GM19193 (cell line): ENCODE measurements around the gene ROR1.

Experiments used
- POLR2A ChIP-seq: IDR thresholded peaks from 4 replicates; pipeline ENCODE4 v1.6.1; 2011; ENCODE audit not compliant: insufficient read depth, insufficient read length; ENCODE audit errors: extremely low read depth

Gene ROR1

GRCh38 chr1:64184003-64184440 is 410.2 kb downstream of the ROR1 start:
- TF ChIP-seq POLR2A = no peak

DNA sequence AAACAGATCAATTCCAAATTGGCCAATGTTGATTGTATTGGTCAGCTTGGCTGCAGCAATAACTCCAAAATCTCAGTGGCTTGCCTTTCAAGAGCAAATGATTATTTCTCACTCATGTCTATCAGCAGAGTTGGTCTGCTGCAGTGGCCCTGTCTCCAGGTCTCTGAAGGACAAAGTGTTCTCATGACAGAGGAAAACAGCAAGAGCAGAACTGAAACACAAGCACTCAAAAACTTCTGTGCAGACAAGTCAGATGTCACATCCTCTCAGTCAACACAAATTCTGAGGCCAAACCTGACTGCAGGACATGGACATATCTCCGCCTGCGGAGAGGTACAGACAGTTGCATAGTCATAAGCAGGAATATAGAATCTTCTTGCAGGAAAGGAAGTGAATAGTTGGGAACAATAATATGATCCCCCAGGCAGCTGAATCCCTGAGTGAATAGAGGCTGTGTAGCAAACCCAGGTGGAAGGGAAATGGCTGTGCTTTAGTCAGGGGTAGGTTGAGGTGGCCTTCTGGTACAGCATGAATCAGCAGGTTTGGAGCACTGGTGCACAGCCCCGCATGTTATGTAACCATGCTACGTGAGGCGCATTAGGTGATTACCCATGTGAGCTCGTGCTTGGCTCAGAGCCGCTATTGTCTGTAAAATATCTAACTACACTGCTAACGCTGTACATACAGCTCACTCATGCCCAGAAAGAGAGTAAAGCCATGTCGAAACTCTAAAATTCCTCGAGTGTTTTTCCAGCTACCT is 412.5 kb downstream of the ROR1 start:
- TF ChIP-seq POLR2A = no peak

GRCh38 chr1:64186898-64187280 is 413.1 kb downstream of the ROR1 start:
- no peak for TF ChIP-seq POLR2A

DNA sequence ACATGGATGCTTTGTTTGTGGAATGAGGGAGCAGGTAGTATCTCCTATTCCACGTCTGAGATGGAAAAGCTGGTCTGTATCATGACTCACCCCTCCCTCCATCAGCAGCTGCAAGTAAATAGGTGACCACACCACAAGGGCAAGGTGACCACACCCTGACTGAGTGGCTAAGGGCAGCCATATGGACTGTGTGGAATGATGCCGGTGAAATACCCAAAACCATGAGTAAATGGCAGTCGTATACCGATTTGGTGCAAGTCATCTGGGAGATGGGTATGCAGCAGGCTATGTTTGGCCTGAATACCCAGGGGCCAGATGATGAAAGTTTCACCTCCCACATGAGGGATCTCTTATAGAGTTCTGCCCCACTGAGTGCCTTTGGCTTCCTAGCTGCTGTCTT is 413.8 kb downstream of the ROR1 start:
- TF ChIP-seq POLR2A = no peak

DNA sequence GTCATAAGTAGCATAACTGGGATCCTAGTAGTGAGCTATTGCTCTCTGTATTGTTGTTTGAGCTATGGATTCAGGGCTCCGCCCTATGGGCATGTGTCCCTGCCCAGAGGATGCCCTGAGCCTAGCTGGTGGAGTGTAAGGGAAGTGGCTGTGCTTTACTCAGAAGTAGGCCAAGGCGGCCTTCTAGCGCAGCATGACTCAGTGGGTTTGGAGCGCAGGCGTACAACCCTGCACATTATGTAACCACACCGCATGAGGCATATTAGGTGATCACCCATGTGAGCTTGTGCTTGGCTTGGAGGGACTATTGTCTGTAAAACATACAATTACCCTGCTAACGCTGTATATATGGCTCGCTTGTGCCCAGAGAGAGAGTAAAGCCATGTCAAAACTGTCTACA is 418.5 kb downstream of the ROR1 start:
- no peak for TF ChIP-seq POLR2A

- no peak for TF ChIP-seq POLR2A
Measured at GRCh38 chr1:64194168-64195080, 420.6 kb downstream of the ROR1 start.

- no peak for TF ChIP-seq POLR2A
Measured at GRCh38 chr1:64195081-64195395, 421.2 kb downstream of the ROR1 start.

GRCh38 chr1:64196074-64196870 is 422.5 kb downstream of the ROR1 start:
- no peak for TF ChIP-seq POLR2A

DNA sequence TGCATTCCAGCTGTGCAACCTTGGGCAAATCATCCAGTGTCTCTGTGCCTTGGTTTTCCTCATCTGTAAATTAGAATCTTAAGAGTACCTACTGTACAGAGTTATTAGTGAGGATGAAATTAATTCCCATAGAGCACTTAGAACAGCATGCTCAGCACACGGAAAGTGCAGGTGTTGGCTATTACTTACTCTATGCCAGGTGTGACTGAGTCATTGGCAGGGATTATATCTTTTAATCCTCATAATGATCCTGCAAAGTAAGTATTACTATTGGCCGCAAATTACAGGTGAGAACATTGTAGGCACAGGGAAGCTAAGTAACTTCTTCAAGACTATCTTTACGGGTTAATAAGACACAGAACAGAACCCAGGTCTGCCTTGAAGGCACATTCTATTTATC is 423.3 kb downstream of the ROR1 start:
- no peak for TF ChIP-seq POLR2A

DNA sequence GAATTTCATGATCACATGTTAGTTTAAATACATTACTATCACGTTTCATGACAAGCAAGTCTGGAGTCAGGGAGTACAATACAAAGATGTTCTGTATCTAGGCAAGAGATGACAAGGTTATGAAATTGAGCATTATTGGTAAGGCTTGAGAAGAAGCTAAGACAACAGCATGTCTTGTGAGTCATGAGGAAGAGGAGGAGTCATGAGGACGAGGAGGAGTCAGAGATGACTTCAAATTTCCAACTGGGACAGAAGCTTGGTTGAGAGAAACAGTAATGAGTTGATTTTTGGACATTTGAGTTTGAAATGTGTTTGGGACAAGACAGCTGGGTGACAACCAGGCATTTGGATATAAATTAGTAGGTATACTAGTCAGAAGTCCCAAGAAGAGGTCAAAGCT is 425.3 kb downstream of the ROR1 start:
- TF ChIP-seq POLR2A = no peak

- no peak for TF ChIP-seq POLR2A
Measured at GRCh38 chr1:64200064-64200463, 426.2 kb downstream of the ROR1 start.

GRCh38 chr1:64203420-64203819 is 429.6 kb downstream of the ROR1 start, which contains the start of gene UBE2U:
Gene UBE2U, plus strand, starts transcription at chr1:64203623. Its CDS starts 428 bp downstream, at chr1:64204051.
- TF ChIP-seq POLR2A = no peak

DNA sequence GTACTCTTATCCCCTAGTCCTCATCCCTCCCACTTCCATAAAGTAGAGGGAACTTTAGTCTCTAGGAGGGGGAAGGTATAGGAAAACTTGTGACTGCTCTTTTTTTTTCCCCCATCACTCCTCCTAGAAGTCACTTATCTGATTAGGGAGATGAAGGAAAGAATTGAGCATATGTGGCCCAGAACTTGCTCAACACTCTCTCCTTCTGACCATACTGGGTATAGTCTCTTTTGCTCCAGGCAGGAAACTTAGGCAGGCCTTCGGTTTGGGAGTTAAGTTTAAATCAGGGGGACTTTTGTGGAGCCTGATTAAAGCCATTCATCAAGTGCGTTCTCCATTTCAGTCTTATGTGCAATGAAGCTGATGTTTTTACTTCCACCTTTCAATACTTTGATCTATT is 435.4 kb downstream of the ROR1 start:
- no peak for TF ChIP-seq POLR2A

DNA sequence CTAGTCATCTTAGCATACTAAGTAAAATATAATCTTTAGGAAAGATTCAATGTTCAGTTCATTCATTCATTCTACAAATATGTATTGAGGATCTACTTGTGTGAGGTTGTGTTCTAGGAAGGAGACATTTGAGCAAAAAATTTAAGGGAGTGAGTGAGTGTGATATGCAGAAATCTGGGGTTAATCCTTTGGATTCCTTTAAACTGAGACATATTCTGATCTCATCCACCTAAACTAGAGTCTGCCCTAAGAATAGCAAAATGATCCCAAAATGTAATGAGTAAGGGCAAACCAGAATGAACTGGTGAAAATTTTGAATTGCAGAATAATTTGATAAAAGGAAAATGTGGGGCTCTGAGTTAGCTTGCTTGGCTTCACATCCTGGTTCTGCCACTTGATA is 438.2 kb downstream of the ROR1 start:
- TF ChIP-seq POLR2A = no peak

DNA sequence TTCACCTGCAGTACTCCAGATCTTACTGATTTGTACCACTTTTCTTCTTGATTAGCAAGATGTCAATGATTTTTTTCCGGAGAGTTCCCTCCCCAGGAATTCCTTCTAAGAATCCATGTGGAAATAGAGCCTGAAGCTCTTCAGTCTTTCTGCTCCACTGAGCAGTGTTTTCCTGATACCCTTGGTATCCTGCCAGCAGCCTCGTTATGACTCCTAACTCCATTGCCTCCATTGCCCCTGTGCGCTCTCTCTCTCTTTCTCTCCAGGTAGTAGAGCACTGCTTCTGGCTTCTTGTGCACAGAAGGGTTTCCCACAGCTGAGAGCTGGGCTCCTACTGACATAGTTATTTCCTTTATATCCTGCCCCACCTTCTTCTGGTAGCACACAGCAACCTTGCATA is 441.8 kb downstream of the ROR1 start:
- no peak for TF ChIP-seq POLR2A
